Measurements from ENCODE around the gene MED1. TPM values are rescaled to one million over a fixed set of nuclear protein-coding genes. Genes with fewer than 3 reads are reported as not detected.
"Not testable (repeated sequence)": the region's sequence is repeated elsewhere in the genome, so short reads cannot be mapped to it uniquely, and the experiment has no call there.

MED1 gene
- total RNA-seq, 2 experiments from 2014 or later, result 60.7 to 64.7 TPM

DNA sequence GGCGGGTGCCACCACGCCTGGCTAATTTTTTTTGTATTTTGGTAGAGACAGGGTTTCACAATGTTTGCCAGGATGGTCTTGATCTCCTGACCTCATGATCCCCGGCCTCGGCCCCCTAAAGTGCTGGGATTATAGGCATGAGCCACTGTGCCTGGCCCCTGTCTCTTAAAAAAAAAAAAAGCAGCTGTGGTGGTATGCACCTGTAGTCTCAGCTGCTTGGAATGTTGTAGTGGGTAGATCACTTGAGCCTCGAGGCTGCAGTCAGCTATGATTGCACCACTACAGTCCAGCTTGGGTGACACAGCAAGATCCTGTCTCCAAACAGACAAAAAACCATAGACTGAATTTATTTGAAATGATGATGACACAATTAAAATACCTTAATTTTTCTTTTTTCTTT, 34.5 kb upstream of the MED1 start:
- H3K4me3 Mint-ChIP-seq, result no peak overlapping the region
- POLR2A ChIA-PET, result interaction anchor here (0.5 to 0.7 kb wide), 2 partner anchors 66 to 672 kb away, joined by 3 to 4 read pairs; no protein-coding TSS in a partner anchor
- H3K4me1 Mint-ChIP-seq (ENCODE audit: low read depth), result peaks cover 6% of the 10 kb centered on the region
- TF ChIP-seq, protein P1, sequence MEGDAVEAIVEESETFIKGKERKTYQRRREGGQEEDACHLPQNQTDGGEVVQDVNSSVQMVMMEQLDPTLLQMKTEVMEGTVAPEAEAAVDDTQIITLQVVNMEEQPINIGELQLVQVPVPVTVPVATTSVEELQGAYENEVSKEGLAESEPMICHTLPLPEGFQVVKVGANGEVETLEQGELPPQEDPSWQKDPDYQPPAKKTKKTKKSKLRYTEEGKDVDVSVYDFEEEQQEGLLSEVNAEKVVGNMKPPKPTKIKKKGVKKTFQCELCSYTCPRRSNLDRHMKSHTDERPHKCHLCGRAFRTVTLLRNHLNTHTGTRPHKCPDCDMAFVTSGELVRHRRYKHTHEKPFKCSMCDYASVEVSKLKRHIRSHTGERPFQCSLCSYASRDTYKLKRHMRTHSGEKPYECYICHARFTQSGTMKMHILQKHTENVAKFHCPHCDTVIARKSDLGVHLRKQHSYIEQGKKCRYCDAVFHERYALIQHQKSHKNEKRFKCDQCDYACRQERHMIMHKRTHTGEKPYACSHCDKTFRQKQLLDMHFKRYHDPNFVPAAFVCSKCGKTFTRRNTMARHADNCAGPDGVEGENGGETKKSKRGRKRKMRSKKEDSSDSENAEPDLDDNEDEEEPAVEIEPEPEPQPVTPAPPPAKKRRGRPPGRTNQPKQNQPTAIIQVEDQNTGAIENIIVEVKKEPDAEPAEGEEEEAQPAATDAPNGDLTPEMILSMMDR (IDR thresholded peaks at IDR 0.05), result no peak
- intact Hi-C loops (cut with micrococcal nuclease), result no loop called here
- no peak for DNase-seq
- CTCF ChIA-PET, result no interaction called here
- H3K27me3 Mint-ChIP-seq, result no peaks in the 10 kb centered on the region
- H3K27ac Mint-ChIP-seq, result no peak overlapping the region
- ATAC-seq, result no peak
- H3K9me3 Mint-ChIP-seq, result no peaks in the 10 kb centered on the region
- H3K36me3 Mint-ChIP-seq (ENCODE audit: low read depth), result peaks cover 11% of the 10 kb centered on the region

DNA sequence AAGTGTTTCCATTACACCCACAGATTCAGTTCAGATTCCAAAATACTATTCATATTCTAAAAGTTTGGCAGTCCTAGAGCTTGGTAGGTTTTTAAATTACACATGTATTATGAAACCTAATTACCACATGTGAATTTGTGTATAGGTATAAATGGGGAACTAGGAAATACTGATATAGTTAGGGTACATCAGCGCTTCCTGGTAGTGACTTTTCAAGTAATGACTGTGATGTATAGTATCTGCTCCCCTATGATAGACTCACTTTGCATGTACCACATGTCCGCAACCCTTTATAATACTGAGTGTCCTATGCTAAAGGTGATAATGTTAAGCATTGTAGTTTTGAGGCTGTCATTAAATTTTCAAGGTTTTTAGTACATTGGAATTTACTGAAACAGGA, 33.1 kb upstream of the MED1 start:
- ChIA-PET CTCF (no interaction called here), POLR2A (interaction anchor here (0.7 kb wide), 1 partner anchor 34 kb away, joined by 4 read pairs; no protein-coding TSS in a partner anchor)
- H3K36me3 Mint-ChIP-seq (ENCODE audit: low read depth), result peaks cover 11% of the 10 kb centered on the region
- DNase-seq, result no peak
- peaks cover 6% of the 10 kb centered on the region for H3K4me1 Mint-ChIP-seq (ENCODE audit: low read depth)
- no peak overlapping the region for H3K4me3 Mint-ChIP-seq
- intact Hi-C loops (cut with micrococcal nuclease), result no loop called here
- H3K9me3 Mint-ChIP-seq, result no peaks in the 10 kb centered on the region
- H3K27me3 Mint-ChIP-seq, result no peaks in the 10 kb centered on the region
- no peak overlapping the region for H3K27ac Mint-ChIP-seq
- TF ChIP-seq, protein P1 (IDR thresholded peaks at IDR 0.05), result no peak
- ATAC-seq, result no peak

DNA sequence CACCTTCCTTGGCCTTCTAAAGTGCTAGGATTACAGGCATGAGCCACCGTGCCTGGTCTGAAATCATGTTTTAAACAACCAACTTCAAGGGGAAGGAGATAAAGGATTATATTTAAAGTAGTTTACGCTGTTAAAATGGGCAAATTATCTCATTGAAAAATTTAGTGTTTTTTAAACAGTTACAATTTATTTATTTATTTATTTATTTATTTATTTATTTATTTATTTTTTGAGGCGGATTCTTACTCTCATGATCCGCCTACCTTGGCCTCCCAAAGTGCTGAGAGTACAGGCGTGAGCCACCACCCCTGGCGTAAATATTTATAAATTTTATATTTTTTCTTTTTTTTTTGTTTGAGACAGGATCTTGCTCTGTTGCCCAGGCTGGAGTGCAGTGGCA, 32.4 kb upstream of the MED1 start:
- TF ChIP-seq, protein P1 (IDR thresholded peaks at IDR 0.05), result no peak
- peaks cover 12% of the 10 kb centered on the region for H3K36me3 Mint-ChIP-seq (ENCODE audit: low read depth)
- H3K27ac Mint-ChIP-seq, result no peak overlapping the region
- DNase-seq (no peak), ATAC-seq (no peak)
- no peaks in the 10 kb centered on the region for H3K9me3 Mint-ChIP-seq
- H3K4me1 Mint-ChIP-seq (ENCODE audit: low read depth), result peaks cover 6% of the 10 kb centered on the region
- ChIA-PET POLR2A (no interaction called here), CTCF (no interaction called here)
- intact Hi-C loops (cut with micrococcal nuclease), result no loop called here
- H3K27me3 Mint-ChIP-seq, result no peaks in the 10 kb centered on the region
- no peak overlapping the region for H3K4me3 Mint-ChIP-seq

DNA sequence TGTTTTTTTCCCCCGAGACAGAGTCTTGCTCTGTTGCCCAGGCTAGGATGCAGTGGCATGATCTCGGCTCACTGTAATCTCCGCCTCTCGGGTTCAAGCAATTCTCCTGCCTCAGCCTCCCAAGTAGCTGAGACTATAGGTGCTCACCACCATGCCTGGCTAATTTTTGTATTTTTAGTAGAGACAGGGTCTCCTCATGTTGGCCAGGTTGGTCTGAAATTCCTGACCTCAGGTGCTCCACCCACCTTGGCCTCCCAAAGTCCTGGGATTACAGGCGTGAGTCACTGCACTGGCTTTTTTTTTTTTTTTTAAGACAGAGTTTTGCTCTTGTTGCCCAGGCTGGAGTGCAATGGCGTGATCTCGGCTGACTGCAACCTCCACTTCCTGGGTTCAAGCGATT, 28.6 kb upstream of the MED1 start:
- CTCF ChIA-PET, result interaction anchor here (0.6 to 2.6 kb wide), 2 partner anchors 41 to 68 kb away, joined by 3 to 8 read pairs; no protein-coding TSS in a partner anchor
- H3K27me3 Mint-ChIP-seq; H3K27ac Mint-ChIP-seq; H3K9me3 Mint-ChIP-seq; ATAC-seq; H3K4me1 Mint-ChIP-seq (ENCODE audit: low read depth); H3K4me3 Mint-ChIP-seq; intact Hi-C loops (cut with micrococcal nuclease); DNase-seq: not testable (repeated sequence)
- POLR2A ChIA-PET, result interaction anchor here (0.6 to 2.4 kb wide), 5 partner anchors 12 to 313 kb away, joined by 3 to 11 read pairs (median 3); partner anchors contain the start of gene CDK12
- peaks cover 13% of the 10 kb centered on the region for H3K36me3 Mint-ChIP-seq (ENCODE audit: low read depth)

DNA sequence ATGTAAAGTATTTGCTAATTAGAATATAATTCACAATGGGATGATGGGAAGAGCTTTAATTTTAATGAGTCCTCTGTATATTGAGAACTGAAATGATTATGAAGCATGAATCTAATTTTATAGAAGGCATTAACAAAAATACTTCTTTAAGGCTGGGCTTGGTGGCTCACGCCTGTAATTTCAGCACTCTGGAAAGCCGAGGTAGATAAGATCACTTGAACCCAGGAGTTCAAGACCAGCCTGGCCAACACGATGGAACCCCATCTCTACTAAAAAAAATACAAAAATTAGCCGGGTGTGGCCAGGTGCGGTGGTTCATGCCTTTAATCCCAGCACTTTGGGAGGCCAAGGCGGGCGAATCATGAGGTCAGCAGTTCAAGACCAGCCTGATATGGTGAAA, 22.2 kb upstream of the MED1 start:
- ChIA-PET CTCF (no interaction called here), POLR2A (interaction anchor here (0.6 to 1.8 kb wide), 2 partner anchors 9 to 12 kb away, joined by 3 to 6 read pairs; partner anchors contain the start of gene CDK12)
- Mint-ChIP-seq H3K4me1 (ENCODE audit: low read depth) (peaks cover 9% of the 10 kb centered on the region), H3K4me3 (no peak overlapping the region), H3K27me3 (no peaks in the 10 kb centered on the region), H3K9me3 (no peaks in the 10 kb centered on the region), H3K27ac (no peak overlapping the region), H3K36me3 (ENCODE audit: low read depth) (peaks cover 27% of the 10 kb centered on the region)
- intact Hi-C loops (cut with micrococcal nuclease), result no loop called here
- ATAC-seq, result no peak
- no peak for DNase-seq
- TF ChIP-seq, protein P1 (IDR thresholded peaks at IDR 0.05), result no peak

DNA sequence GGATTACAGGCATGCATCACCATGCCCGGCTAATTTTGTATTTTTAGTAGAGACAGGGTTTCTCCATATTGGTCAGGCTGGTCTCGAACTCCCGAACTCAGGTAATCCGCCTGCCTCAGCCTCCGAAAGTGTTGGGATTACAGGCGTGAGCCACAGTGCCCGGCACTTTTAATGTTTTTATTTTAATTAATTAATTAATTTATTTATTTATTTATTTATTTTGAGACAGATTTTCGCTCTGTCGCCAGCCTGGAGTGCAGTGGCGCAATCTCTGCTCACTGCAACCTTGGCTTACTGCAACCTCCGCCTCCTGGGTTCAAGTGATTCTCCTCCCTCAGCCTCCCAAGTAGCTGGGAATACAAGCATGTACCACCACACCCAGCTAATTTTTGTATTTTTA, 17.5 kb upstream of the MED1 start:
- CTCF ChIA-PET; H3K9me3 Mint-ChIP-seq; H3K27me3 Mint-ChIP-seq; DNase-seq; ATAC-seq; H3K4me3 Mint-ChIP-seq; POLR2A ChIA-PET; intact Hi-C loops (cut with micrococcal nuclease); H3K27ac Mint-ChIP-seq: not testable (repeated sequence)
- peaks cover 40% of the 10 kb centered on the region for H3K36me3 Mint-ChIP-seq (ENCODE audit: low read depth)
- peaks cover 37% of the 10 kb centered on the region for H3K4me1 Mint-ChIP-seq (ENCODE audit: low read depth)

DNA sequence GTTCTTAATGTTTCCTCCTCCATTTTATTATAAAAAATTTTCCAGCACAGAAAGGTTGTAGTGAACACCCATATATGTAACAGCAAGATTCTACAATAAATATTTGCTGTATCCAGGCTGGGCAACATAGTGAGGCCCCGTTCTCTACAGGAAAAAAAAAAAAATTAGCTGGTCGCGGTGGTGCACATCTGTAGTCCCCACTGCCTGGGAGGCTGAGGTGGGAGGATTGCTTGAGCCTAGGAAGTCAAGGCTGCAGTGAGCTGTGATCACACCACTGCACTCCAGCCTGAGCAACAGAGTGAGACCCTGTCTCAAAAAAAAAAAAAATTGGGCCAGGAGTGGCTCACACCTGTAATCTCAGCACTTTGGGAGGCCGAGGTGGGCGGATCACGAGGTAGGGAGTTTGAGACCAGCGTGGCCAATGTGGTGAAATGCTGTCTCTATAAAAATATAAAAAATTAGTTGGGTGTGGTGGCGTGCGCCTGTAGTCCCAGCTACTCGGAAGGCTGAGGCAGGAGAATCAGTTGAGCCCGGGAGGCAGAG, 13.6 kb upstream of the MED1 start:
- ChIA-PET CTCF (interaction anchor here (1.4 kb wide), 1 partner anchor 158 kb away, joined by 5 read pairs; no protein-coding TSS in a partner anchor), POLR2A (interaction anchor here (0.6 to 6.3 kb wide), 2 partner anchors 8 to 14 kb away, joined by 3 to 96 read pairs; partner anchors contain the start of gene MED1)
- peaks cover 43% of the 10 kb centered on the region for H3K36me3 Mint-ChIP-seq (ENCODE audit: low read depth)
- H3K27ac Mint-ChIP-seq, result peak overlapping the region; percentile 42
- H3K4me1 Mint-ChIP-seq (ENCODE audit: low read depth), result peaks cover 34% of the 10 kb centered on the region
- ATAC-seq; H3K27me3 Mint-ChIP-seq; H3K9me3 Mint-ChIP-seq; intact Hi-C loops (cut with micrococcal nuclease): not testable (repeated sequence)
- peak; percentile 16 for DNase-seq
- H3K4me3 Mint-ChIP-seq, result peak overlapping the region; percentile 84
